GM19239 (cell line): ENCODE results near the gene EIF1AD.

ENCODE experiments used
- DNase-seq: peaks from one replicate; pipeline ENCODE4 v3.0.0; 2011; ENCODE audit warnings: low spot score; ENCODE audit not compliant: insufficient read length
- FAIRE-seq: peaks from 2 replicates; lab custom pipeline; 2011; peaks lifted over from hg19 to GRCh38; lab: Jason Lieb, UNC

The EIF1AD gene, protein sequence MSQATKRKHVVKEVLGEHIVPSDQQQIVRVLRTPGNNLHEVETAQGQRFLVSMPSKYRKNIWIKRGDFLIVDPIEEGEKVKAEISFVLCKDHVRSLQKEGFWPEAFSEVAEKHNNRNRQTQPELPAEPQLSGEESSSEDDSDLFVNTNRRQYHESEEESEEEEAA

GRCh38 chr11:66001942-66002647, at the start of gene EIF1AD, which contains the start of gene BANF1:
EIF1AD (minus strand) TSS chr11:66002157; CDS start chr11:66000389, 1,768 bp downstream.
BANF1 (plus strand) TSS chr11:66002503; CDS start chr11:66003251, 748 bp downstream.
- peak; percentile 87 for DNase-seq
- FAIRE-seq, result peak; percentile 94

DNA sequence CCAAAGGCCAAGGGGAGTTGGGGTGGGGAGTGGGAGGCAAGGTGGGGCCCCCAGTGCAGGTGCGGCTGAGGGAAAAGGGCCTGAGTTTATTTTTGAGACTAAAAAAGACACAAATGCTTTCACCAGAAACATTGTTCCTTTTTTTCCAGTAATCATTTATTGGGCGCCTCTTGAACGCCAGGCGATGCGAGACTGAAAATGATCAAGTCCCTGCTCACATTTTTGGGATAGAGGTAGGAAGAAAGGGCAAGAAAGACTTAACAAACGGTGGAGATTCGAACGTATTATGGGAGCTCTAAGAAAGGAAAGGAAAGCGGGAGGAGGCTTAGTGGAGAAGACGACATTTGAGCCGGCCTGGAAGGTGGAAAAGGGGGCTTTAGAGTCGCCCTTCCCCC, 49.4 kb upstream of the EIF1AD start:
- FAIRE-seq (peak; percentile 11), DNase-seq (no peak)

DNA sequence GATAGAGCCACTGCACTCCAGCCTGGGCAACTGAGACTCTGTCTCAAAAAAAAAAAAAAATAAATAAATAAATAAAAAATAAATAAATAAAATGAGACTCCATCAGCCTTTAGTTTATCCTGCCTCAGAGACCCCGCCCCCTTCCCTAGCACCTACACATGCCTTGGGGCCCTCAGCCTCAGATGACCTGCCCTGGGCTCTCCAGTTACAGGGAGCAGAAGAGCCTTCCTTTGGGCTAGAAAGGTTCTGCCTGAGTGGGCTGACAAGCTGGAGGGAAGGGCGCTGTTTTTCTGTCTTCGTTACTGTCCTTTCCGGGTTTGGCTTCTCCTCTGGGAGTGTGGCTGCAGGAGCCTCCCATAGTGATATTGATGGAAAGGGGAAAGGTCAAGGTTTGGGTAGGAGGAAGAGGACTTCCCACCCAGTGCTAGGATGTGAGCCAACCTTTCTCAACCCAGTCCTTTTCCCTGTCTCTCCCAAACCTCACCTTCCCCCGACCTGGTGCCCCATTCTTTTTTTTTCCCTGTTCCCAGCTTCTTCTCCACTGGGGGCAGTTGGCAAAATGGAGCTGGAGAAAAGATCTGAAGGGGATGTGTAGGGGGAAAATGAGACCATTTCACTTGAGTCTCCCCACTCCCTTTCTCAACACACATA, 48.7 kb upstream of the EIF1AD start:
- DNase-seq (no peak), FAIRE-seq (no peak)

- no peak for DNase-seq
Measured at GRCh38 chr11:66048547-66049323, 46.8 kb upstream of the EIF1AD start, which contains the start of gene GAL3ST3. GAL3ST3 (minus strand) TSS chr11:66049161; CDS start chr11:66045415, 3,746 bp downstream.

GRCh38 chr11:66047541-66048365, 45.8 kb upstream of the EIF1AD start:
- DNase-seq, result no peak
- no peak for FAIRE-seq

More at GRCh38 chr11:66048547-66049323, 46.8 kb upstream of the EIF1AD start, which contains the start of gene GAL3ST3:
- no peak for FAIRE-seq

DNA sequence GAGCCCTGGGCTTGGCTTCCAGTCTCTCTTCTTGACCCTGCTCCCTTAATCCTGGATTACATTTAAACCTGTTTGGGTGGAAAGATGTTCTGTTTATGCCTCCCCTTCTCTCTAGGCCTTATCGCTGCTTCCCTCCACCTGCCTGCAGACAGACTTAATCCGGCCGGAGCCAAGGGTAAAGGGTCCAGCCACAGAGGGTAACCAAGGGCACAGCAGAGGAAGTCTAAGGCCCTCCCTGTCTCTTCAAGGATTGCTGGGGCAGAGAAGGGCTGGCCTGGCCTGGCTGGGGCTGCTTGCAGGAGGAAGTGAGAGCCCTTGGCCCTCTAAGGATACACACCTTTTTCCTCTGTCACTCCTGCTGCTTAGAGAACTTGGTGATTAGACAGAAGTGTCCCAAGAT, 44.9 kb upstream of the EIF1AD start:
- FAIRE-seq, result no peak
- no peak for DNase-seq

DNA sequence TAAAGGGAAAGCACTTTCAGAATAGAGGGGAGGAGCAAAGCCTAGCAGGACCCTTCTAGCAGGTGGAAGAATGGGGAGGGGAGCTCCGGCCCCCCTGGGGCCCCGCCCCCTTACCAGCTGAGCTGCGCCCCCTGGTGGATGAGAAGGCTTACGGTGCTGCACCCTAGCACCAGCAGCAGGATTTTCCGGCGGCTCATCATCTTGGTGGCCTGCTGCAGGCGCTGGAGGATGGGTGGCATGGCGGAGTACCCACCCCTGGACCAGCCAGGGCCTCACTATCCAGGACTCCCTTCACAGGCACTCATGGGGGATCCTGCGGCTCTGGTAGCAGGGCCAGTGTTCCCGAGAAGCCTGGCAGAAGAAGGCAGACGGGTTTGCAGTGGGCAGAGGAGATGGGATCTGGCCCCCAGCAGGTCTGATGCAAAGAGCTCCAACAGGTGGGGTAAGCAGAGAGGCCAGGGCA, 43.3 kb upstream of the EIF1AD start:
- peak; percentile 92 for DNase-seq

DNA sequence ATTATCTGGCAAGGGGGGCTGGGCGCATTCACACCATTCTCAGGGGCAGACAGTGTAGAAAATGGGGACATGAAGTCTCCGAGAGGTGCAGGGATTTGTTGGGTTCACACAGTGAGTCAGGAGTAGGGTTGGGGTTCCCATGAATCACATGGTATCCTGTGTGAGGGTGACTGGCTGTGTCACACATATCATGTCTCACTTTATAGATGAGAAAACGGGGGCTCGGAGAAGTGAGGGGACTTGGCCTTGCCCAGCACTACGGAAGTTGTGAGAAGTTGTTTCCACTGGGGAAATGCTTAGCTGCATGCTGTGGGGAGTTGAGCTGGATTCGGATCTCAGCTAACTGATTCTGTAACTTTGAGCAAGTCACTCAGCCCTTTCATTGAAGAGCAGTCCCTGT, 42.8 kb upstream of the EIF1AD start:
- DNase-seq, result no peak
- FAIRE-seq, result peak; percentile 64

More for the DNA sequence above, 43.3 kb upstream of the EIF1AD start:
- FAIRE-seq, result peak; percentile 89

DNA sequence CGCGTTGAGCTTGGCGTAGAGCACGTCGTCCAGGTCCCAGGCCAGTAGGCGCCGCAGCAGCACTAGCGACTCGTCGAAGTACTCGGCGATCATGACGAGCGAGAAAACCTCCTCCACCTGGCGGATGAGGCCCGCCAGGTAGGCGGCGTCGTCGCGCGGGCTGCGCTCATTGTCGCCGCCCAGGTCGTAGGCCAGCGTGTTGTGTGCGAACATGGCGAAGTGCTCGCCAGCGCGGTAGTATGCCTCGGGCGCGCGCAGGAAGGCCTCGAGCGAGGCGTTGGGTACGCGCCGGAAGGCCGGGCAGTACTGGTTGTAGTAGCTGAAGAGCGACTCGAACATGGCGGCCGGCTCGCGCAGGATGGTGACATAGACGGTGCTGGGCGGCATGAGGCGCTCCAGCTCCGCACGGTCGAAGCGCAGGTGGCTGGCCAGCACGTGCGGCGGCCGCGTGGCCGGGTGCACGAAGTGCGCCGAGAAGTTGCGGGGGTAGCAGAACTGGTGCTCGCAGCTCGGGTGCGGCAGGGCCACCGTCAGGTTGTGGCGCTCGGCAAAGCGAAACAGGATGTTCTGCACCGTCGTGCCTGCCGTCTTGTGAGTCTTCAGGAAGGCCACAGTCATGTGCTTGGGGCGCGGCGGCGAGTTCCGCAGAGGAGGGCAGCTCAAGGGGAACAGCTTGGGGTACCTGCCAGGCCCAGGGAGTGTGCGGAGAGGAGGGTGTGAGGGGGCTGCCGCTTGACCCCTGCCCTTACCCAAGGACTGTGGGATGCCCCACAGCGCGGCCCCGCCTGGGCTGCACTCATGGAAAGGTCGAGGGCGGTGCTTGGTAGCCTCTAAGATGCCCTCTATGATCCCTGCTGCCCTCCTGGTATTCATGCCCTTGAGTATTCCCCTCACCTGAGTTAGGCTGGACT, 41.3 kb upstream of the EIF1AD start:
- no peak for FAIRE-seq

GRCh38 chr11:66042227-66042995, 40.5 kb upstream of the EIF1AD start:
- no peak for DNase-seq
- FAIRE-seq, result no peak

More for the DNA sequence above, 41.3 kb upstream of the EIF1AD start:
- no peak for DNase-seq

- DNase-seq (no peak), FAIRE-seq (no peak)
Measured at GRCh38 chr11:66039765-66040164, 37.8 kb upstream of the EIF1AD start.

DNA sequence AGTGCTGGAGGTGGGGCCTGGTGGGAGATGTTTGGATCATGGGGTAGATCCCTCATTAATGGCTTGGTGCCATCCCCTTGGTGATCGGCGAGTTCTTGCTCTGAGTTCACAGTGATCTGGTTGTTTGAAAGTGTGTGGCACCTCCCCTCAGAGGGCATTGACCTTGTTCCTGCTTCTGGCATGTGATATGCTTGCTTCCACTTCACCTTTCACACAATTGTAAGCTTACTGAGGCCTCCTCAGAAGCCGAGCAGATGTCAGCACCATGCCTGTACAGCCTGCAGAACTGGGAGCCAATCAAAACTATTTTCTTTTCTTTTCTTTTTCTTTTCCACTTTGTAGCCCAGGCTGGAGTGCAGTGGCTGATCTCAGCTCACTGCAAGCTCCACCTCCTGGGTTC, 35.4 kb upstream of the EIF1AD start:
- FAIRE-seq, result no peak
- DNase-seq, result no peak

DNA sequence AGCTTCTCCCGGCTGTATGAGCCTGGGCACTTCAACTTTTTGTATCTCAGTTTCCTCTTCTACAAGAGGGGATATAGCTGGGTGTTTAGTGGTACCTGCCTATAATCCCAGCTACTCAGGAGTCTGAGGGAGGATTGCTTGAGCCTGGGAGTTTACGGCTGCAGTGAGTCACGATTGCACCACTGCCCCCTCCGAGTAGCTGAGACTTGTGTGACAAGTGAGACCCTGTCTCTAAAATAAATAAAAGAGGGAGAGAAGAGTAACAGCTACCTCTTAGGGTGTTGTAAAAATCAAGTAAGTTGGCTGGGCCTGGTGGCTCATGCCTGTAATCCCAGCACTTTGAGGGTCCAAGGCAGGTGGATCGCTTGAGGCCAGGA, 34.4 kb upstream of the EIF1AD start:
- DNase-seq (no peak), FAIRE-seq (no peak)

DNA sequence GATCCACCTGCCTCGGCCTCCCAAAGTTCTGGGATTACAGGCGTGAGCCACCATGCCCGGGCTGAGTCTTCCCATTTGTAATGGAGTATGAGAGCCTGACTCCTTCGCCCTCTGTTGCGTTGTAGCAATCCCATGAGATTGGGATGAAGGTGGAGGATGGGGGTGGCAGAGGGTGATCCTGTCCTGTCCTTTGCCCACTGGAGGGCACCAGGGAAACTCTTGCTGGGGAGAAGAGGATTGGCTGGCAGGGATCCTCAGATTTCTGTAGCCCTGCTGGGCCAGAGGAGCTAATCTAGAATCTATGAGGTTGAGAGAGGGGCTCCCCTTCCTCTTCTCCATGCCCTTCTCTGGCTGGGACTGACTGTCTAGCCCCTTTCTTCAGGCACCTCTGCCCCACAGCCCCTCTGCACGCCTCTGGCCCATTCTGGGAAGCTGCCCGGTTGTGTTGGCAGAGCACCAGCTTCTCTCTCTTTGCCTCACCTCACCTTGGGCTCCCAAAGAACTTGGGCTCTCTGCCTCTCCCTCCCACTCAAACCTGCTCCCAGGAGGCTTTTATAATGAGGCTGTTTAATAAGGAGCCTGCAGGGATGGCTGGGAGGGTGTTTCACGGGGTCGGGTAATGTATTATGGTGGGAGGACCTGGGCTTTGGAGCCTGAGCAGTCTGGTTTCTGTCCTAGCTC, 33.8 kb upstream of the EIF1AD start:
- FAIRE-seq (no peak), DNase-seq (no peak)

- no peak for FAIRE-seq
Measured at GRCh38 chr11:66032957-66033735, 31.2 kb upstream of the EIF1AD start.

DNA sequence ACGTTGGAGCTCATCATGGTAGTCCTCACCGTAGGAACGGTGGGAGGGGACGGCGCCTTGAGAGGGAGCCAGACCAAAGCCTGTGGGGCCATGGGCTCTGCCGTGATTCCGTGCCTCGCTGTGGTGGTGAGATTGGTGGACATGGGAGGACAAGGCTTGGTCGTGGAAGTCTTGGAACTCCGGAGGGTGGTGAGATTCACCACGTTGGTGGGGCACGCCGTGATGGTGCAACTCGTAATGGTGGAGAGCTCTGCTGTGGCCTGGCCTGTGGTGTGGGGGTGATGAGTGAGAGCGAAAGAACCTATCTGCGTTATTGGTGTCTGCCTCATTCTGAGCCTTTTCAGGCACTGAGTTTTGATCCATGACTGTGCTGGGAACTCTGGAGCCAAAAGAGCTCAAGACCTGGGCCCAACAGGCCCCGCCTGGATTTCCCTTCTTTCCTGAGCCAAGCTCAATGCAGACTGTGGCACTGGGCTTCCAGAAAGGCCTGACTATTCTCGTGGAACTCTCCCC, 24.1 kb upstream of the EIF1AD start, which contains the start of gene CATSPER1:
Gene CATSPER1 (minus strand): TSS at position 463 of the 513 bp plus-strand sequence. CDS start 100 bp downstream, at position 363.
- FAIRE-seq (no peak), DNase-seq (no peak)

More at GRCh38 chr11:66032957-66033735, 31.2 kb upstream of the EIF1AD start:
- DNase-seq, result no peak
